GM19467 (cell line): Measurements from ENCODE around the gene TMEM245.
"Not testable (repeated sequence)": the region's sequence is repeated elsewhere in the genome, so short reads cannot be mapped to it uniquely, and the experiment has no call there.

ENCODE experiments used
- ATAC-seq: cut with Tn5 transposase; IDR thresholded peaks from one replicate; pipeline ENCODE4 v1.9.1; 2021; ENCODE audit warnings: mild to moderate bottlenecking, moderate library complexity; ENCODE audit not compliant: unreplicated experiment

The TMEM245 gene

GRCh38 chr9:109003116-109003515 lies 116.6 kb downstream of the TMEM245 start:
- no peak for ATAC-seq

DNA sequence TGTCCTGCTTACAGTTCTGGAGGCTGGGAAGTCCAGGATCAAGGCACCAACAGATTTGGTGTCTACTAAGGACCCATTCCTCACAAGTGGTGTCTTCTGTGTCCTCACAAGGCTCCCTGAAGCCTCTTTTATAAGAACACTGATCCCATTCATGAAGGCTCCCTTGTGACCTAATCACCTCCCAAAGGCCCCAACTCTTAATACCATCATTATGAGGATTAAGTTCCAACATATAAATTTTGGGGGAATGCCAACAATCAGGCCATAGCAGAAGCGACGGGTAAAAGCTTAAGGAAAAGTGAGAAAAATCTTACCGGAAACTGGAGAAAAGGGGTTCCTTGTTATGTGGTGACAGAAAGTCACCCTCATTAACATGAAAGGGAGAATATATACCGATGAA lies 117.6 kb downstream of the TMEM245 start:
- no peak for ATAC-seq

GRCh38 chr9:109001275-109001676 lies 118.5 kb downstream of the TMEM245 start:
- no peak for ATAC-seq

GRCh38 chr9:108997112-108997511 lies 122.6 kb downstream of the TMEM245 start:
- ATAC-seq, result no peak

DNA sequence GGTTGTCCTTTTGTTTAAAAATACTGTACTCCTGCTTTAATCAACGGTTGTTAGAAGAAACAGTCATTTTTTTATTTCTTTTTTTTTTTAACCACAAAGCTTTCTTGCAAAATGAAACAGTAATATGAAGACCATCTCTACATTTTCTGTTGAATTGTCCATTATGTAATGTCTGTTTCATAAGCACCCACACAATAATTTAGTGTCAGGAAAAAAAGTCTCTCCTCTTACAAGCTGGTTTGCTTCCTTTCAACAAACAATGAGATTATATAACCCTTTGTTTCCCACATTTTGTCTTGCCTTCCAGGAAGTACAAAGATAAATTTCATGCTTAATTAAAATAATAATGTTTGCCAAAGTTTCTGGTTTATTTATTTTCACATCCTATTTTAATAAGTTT lies 123.1 kb downstream of the TMEM245 start:
- no peak for ATAC-seq

GRCh38 chr9:108994695-108995094 lies 125.1 kb downstream of the TMEM245 start:
- ATAC-seq, result peak; percentile 74

DNA sequence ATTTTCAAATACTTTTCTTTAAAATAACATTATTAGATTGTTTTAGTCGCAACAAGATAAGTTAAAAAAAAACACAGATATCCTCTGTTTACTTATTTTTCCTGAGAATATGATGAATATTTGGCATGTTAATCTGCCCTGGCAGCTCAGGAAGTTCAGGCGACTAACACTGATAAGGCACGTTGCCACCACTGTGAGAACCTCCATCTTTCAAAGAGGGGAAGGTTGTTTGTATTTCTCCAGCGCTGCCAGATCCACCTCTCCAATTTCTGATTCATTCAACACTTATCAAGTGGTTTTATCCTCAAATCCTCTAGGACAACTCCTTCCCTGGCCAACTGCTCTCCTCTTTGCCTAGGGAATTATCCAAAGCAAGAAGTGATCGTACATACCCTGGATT lies 128.3 kb downstream of the TMEM245 start:
- no peak for ATAC-seq

- ATAC-seq, result no peak
Measured at GRCh38 chr9:108983885-108984284, 135.9 kb downstream of the TMEM245 start.

- no peak for ATAC-seq
Measured at GRCh38 chr9:108980893-108981292, 138.9 kb downstream of the TMEM245 start.

DNA sequence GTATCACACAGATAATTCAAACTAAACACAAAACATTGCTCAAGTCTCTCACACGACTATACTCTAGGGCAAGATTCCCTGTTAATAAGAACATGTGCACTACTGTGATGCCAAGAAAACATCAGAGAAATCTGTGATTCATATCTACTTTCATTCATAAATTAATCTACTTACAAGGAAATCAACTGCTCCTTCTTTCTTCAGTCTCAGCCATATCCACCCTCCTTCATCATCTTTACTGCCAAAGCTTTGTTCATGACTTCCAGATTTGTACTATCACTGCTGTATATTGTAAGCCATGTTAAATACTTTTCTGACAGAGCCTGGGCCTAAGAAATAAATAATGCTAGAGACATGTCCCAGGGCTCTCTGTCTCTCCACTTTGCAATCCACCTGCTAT lies 141.5 kb downstream of the TMEM245 start:
- ATAC-seq, result no peak

DNA sequence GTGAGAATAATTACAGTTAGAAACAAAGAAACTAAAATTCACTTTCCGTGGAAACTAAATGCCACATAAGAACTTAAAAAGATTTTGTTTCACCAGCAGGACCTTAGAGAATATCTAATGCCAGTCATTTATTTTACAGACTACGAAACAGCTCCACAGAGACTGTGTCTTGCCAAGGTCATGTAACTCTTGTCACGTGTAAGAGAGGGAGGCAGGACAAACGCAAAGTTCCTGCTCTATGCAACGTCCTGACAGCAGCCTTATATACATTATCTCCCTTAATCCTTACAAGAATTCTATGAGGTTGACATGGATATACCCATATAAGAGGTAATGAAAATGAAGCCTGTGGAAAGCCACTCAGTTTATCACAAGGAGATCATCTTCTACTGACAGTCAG lies 145.9 kb downstream of the TMEM245 start:
- ATAC-seq, result no peak

DNA sequence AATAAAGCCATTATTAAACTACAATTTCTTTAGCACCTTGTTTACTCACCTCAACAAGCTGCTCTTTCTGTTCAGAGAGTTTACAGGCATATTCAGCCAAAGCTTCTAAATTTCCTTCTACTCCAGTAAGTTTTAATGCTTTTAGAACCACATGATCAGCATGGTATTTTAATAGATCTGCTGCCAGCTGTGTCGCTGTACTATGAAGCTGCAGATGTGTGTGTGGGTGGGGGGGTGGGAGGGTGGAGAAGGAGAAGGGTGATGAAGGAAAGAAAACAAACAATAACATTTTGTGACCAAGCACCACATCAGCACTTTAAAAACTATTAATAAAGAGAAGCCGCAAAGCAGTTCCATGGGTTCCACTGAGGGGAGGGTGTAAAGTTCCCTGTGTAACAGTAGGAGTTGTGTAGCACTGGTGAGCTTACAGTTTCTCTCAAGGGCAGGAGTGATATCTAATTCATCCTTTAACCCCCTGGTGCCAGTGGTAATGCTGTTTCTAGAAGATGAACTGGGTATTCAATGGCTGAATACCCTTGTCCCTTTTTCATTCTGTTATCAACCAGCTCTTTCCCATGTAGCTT lies 147.0 kb downstream of the TMEM245 start:
- ATAC-seq, result no peak

- no peak for ATAC-seq
Measured at GRCh38 chr9:108972186-108972585, 147.6 kb downstream of the TMEM245 start.

DNA sequence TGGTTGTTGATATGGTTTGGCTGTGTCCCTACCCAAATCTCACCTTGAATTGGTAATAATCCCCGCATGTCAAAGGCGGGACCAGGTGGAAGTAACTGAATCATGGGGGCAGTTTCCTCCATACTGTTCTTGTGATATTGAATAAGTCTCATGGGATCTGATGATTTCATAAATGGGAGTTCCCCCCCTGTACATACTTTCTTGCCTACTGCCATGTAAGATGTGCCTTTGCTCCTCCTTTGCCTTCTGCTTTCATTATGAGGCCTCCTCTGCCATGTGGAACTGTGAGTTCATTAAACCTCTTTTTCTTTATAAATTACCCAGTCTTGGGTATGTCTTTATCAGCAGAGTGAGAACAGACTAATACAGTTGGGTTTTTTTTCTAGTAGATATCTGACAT lies 148.4 kb downstream of the TMEM245 start:
- ATAC-seq, result not testable (repeated sequence)

DNA sequence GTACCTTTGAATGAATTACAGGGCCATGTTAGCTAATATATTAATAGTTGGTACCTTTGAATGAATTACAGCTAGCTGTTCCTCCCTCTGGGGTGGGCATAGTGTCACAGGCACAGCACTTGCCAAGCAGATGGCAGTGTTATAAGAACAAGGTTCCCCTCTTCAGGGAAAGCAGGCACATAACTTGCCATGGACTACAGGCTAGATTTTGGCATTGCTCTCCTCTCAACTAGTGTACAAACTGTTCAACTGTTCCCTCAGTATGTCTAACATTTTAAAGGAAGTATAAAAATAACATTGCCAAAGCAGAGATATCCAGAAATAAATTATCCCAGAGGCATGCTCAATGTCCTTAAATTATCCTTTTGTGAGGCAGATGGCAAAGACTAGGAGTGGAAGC lies 151.8 kb downstream of the TMEM245 start:
- ATAC-seq, result no peak
